B cell (primary cell): Measurements from ENCODE around the gene LNP1. TPM values are rescaled to one million over a fixed set of nuclear protein-coding genes. Genes with fewer than 3 reads are reported as not detected.
"Not testable (repeated sequence)": the region's sequence is repeated elsewhere in the genome, so short reads cannot be mapped to it uniquely, and the experiment has no call there.

Experiments used
- ATAC-seq: fragments of 200-7000 bp; cut with Tn5 transposase; one replicate; pipeline ENCODE4 v1.10.0; 2021; ENCODE audit warnings: low read depth, mild to moderate bottlenecking, moderate number of reproducible peaks, moderate library complexity
- CTCF ChIA-PET: fragments of 350-600 bp; sonication (Branson Sonifier 250); formaldehyde crosslinking; loops from one replicate; lab custom pipeline; 2021; ENCODE audit warnings: antibody characterized with exemption, inconsistent platforms; lab: Charles Lee
- POLR2A ChIA-PET: fragments of 350-600 bp; sonication (Branson Sonifier 250); formaldehyde crosslinking; loops from one replicate; lab custom pipeline; 2021; ENCODE audit warnings: antibody characterized with exemption; lab: Charles Lee
- DNase-seq: peaks from one replicate; pipeline ENCODE4 v3.0.0; 2013
- H2AFZ ChIP-seq: 2 replicates; pipeline ENCODE4 v1.6.1; 2012; ENCODE audit warnings: mild to moderate bottlenecking, low read depth, low read length; ENCODE audit not compliant: insufficient read depth, poor library complexity, severe bottlenecking
- H3K27ac ChIP-seq, 2 donors: 1 replicate in 1 of 2; 2 replicates in 1 of 2; pipeline ENCODE4 v1.5.1; 2012 to 2013; ENCODE audit warnings: low read length in 2 of 2, mild to moderate bottlenecking in 2 of 2, moderate library complexity in 1 of 2
- H3K27me3 ChIP-seq, 4 experiments: fragments of 200-600 bp in 1 of 4; sonication (generic) in 1 of 4; replicated peaks in 1 of 4; 1 replicate in 2 of 4; 2 replicates in 2 of 4; pipeline versions ENCODE4 v1.6.1 to v1.7.0; 2013 to 2016; ENCODE audit warnings: low read length in 3 of 4, mild to moderate bottlenecking in 2 of 4, mixed read lengths in 1 of 4, moderate library complexity in 1 of 4; ENCODE audit not compliant: insufficient read depth in 4 of 4, control insufficient read depth in 3 of 4; ENCODE audit errors: control extremely low read depth in 1 of 4
- H3K36me3 ChIP-seq, 2 experiments: replicated peaks in 1 of 2; 1 replicate in 1 of 2; 2 replicates in 1 of 2; pipeline versions ENCODE4 v1.6.1 to v1.7.1; 2013; ENCODE audit warnings: low read length in 1 of 2; ENCODE audit not compliant: insufficient read depth in 2 of 2, control insufficient read depth in 1 of 2; ENCODE audit errors: control extremely low read depth in 1 of 2, extremely low read depth in 1 of 2
- H3K4me1 ChIP-seq, 2 donors: fragments of 200-600 bp in 1 of 2; sonication (generic) in 1 of 2; 1 replicate in 1 of 2; 2 replicates in 1 of 2; pipeline versions ENCODE4 v1.5.1 to v1.6.1; 2013 to 2017; ENCODE audit warnings: low read length in 2 of 2; ENCODE audit not compliant: control insufficient read depth in 2 of 2, insufficient read depth in 2 of 2
- H3K4me2 ChIP-seq: replicated peaks from 2 replicates; pipeline ENCODE3; 2012; ENCODE audit warnings: mild to moderate bottlenecking, low read depth, low read length; ENCODE audit not compliant: poor library complexity, severe bottlenecking
- H3K4me3 ChIP-seq, 5 experiments: fragments of 200-600 bp in 1 of 5; sonication (generic) in 1 of 5; 1 replicate in 3 of 5; 2 replicates in 2 of 5; pipeline versions ENCODE4 v1.5.1 to v1.7.0; 2011 to 2016; ENCODE audit warnings: low read length in 4 of 5, mild to moderate bottlenecking in 4 of 5, low read depth in 2 of 5, control low read depth in 1 of 5, moderate library complexity in 1 of 5; ENCODE audit not compliant: insufficient read depth in 1 of 5; ENCODE audit errors: control extremely low read depth in 1 of 5, extremely low read depth in 1 of 5
- H3K79me2 ChIP-seq: fragments of 200-600 bp; sonication (generic); one replicate; pipeline ENCODE4 v1.6.0; 2016; ENCODE audit warnings: low read length; ENCODE audit not compliant: control insufficient read depth, insufficient read depth
- H3K9ac ChIP-seq: fragments of 200-600 bp; sonication (generic); 2 replicates; pipeline ENCODE4 v1.6.1; 2017; ENCODE audit warnings: mild to moderate bottlenecking, low read length, moderate library complexity
- H3K9me3 ChIP-seq, 3 donors: one replicate each; pipeline versions ENCODE4 v1.6.1 to v1.7.1; 2013; ENCODE audit warnings: low read length in 2 of 3; ENCODE audit not compliant: control insufficient read depth in 2 of 3, insufficient read depth in 1 of 3; ENCODE audit errors: control extremely low read depth in 1 of 3
- H4K20me1 ChIP-seq: 2 replicates; pipeline ENCODE4 v1.6.0; 2012; ENCODE audit warnings: mild to moderate bottlenecking, low read length; ENCODE audit not compliant: insufficient read depth, control insufficient read depth, poor library complexity, severe bottlenecking
- H3K27ac Mint-ChIP-seq: one replicate; pipeline ENCODE4 v1.8.0; 2021; ENCODE audit warnings: mixed read lengths
- H3K27me3 Mint-ChIP-seq: one replicate; pipeline ENCODE4 v1.8.0; 2021; ENCODE audit warnings: mixed read lengths
- H3K4me1 Mint-ChIP-seq: one replicate; pipeline ENCODE4 v1.8.0; 2021; ENCODE audit warnings: mixed read lengths
- H3K4me3 Mint-ChIP-seq: one replicate; pipeline ENCODE4 v1.8.0; 2021; ENCODE audit warnings: mixed read lengths
- H3K9me3 Mint-ChIP-seq: one replicate; pipeline ENCODE4 v1.8.0; 2022; ENCODE audit warnings: mixed read lengths; ENCODE audit not compliant: insufficient read depth
- CTCF ChIP-seq: fragments of 200-600 bp; IDR thresholded peaks from one replicate; pipeline ENCODE4 v1.8.0; 2022; ENCODE audit warnings: antibody characterized with exemption, mild to moderate bottlenecking
- EZH2 ChIP-seq: IDR thresholded peaks from 2 replicates; pipeline ENCODE4 v1.6.1; 2012; ENCODE audit warnings: borderline replicate concordance, low read depth, mild to moderate bottlenecking, moderate library complexity, low read length; ENCODE audit not compliant: insufficient read depth, poor library complexity, severe bottlenecking
- WGBS: methylation state at CpG from one replicate; pipeline ENCODE4 v1.1.5; 2013; ENCODE audit warnings: missing lambda C conversion rate; ENCODE audit not compliant: insufficient coverage; 5-methylcytosine and 5-hydroxymethylcytosine counted together
- intact Hi-C: fragments of 100-400 bp; cut with micrococcal nuclease; formaldehyde crosslinking; loops from one replicate; pipeline ENCODE4 v1.10.0; 2022
- polyA plus RNA-seq: library from polyadenylated mRNA; depleted of rRNA; stranded (reverse); fragments of >200 nt; gene quantifications from 2 replicates; pipeline ENCODE4 v1.2.3, GENCODE V29; 2012
- total RNA-seq, 2 donors: library from RNA; stranded (reverse); fragments of 120-200 nt in 1 of 2; gene quantifications; 1 replicate in 1 of 2; 2 replicates in 1 of 2; pipeline versions ENCODE4 v1.2.3 to v1.2.4, GENCODE V29; 2013 to 2022

LNP1 gene
- total and polyA plus RNA-seq, 2 donors (not counting 1 experiment from before 2014, with no cell fraction given), result 0.39 to 1.9 TPM

DNA sequence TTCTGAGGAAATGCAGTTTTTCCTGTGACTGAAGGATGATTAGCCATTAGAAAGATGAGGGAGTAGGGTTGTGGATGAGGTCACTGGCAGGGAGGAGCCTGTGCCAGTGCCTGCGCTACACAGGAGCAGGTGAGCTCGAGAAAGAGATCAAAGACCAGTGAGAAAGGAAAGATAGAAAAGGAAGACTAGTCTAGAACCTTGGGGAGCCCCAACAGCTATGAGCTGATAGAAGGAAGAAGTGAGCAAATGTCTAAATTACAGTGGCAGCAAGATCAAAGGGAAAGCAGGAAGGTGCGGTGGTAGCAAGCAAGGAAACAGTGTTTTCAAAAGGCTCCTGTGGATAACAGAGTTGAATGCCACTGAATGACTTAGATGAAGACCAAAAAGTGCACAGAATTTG, 39.6 kb downstream of the LNP1 start:
- H3K27me3 ChIP-seq, result no peaks in the 10 kb centered on the region
- TF ChIP-seq EZH2, result no peak
- TF ChIP-seq CTCF, result no peak
- no peaks in the 10 kb centered on the region for H4K20me1 ChIP-seq
- no peak overlapping the region for H3K9ac ChIP-seq
- ChIA-PET POLR2A (no interaction called here), CTCF (no interaction called here)
- H3K4me3 ChIP-seq, result no peak overlapping the region
- H3K36me3 ChIP-seq, result no peaks in the 10 kb centered on the region
- H3K4me3 Mint-ChIP-seq, result no peak overlapping the region
- ATAC-seq (no peak), DNase-seq (no peak)
- H3K27me3 Mint-ChIP-seq, result no peaks in the 10 kb centered on the region
- H3K4me1 Mint-ChIP-seq, result no peaks in the 10 kb centered on the region
- no peaks in the 10 kb centered on the region for H3K79me2 ChIP-seq
- H3K9me3 Mint-ChIP-seq, result no peaks in the 10 kb centered on the region
- intact Hi-C loops, result no loop called here
- H3K9me3 ChIP-seq, result no peaks in the 10 kb centered on the region
- H3K4me2 ChIP-seq, result no peak overlapping the region
- no peak overlapping the region for H3K27ac ChIP-seq
- no peaks in the 10 kb centered on the region for H3K4me1 ChIP-seq
- WGBS, result 97% methylated on average over 3 of the region's 3 CpGs
- no peak overlapping the region for H3K27ac Mint-ChIP-seq
- no peak overlapping the region for H2AFZ ChIP-seq

DNA sequence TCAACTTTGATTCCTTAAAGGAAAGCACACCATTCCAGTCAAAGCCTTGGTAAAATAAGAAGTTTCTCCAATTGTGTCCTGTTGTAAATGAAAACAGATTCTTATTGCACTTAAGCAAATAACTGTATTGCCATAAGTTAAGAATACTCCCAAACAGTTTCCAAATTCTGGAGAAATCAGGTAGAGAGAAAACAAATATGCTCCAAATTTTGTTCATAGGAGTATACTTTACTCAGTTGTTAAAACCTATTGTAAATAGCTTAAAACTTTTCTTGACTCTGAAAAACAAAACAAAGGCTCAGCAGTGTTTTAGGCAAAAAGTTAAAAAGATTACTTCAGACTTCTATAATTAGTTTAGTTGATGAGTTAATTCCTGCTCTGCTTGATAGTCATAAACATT, 42.4 kb downstream of the LNP1 start:
- ChIA-PET CTCF (no interaction called here), POLR2A (no interaction called here)
- H2AFZ ChIP-seq, result no peak overlapping the region
- DNase-seq (no peak), ATAC-seq (no peak)
- Mint-ChIP-seq H3K27ac (no peak overlapping the region), H3K4me1 (no peaks in the 10 kb centered on the region), H3K27me3 (no peaks in the 10 kb centered on the region), H3K9me3 (peaks cover 2% of the 10 kb centered on the region), H3K4me3 (no peak overlapping the region)
- no peaks in the 10 kb centered on the region for H3K4me1 ChIP-seq
- H3K9me3 ChIP-seq, result no peaks in the 10 kb centered on the region
- no peak overlapping the region for H3K4me3 ChIP-seq
- H3K9ac ChIP-seq, result no peak overlapping the region
- no peak overlapping the region for H3K4me2 ChIP-seq
- H3K79me2 ChIP-seq, result no peaks in the 10 kb centered on the region
- TF ChIP-seq CTCF, result no peak
- no peak for TF ChIP-seq EZH2
- H3K27me3 ChIP-seq, result no peaks in the 10 kb centered on the region
- no peak overlapping the region for H3K27ac ChIP-seq
- no peaks in the 10 kb centered on the region for H4K20me1 ChIP-seq
- intact Hi-C loops, result no loop called here
- no peaks in the 10 kb centered on the region for H3K36me3 ChIP-seq

DNA sequence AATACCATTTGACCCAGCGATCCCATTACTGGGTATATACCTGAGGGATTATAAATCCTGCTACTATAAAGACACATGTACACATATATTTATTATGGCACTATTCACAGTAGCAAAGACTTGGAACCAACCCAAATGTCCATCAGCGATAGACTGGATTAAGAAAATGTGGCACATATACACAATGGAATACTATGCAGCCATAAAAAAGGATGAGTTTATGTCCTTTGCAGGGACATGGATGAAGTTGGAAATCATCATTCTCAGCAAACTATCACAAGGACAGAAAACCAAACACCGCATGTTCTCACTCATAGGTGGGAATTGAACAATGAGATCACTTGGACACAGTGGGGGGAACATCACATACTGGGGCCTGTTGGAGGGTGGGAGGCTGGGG, 45.7 kb downstream of the LNP1 start:
- H3K9ac ChIP-seq, POLR2A ChIA-PET, H3K4me1 ChIP-seq, H3K4me1 Mint-ChIP-seq, H3K9me3 Mint-ChIP-seq, H2AFZ ChIP-seq, H3K27me3 Mint-ChIP-seq, H3K27me3 ChIP-seq, H3K36me3 ChIP-seq, H3K27ac Mint-ChIP-seq, H3K4me3 Mint-ChIP-seq, ATAC-seq, DNase-seq, intact Hi-C loops, H3K4me2 ChIP-seq, H4K20me1 ChIP-seq, H3K4me3 ChIP-seq, H3K27ac ChIP-seq, H3K79me2 ChIP-seq, H3K9me3 ChIP-seq, CTCF ChIA-PET: not testable (repeated sequence)
- WGBS, result no CpG with 5 or more reads among the region's 3 CpGs
